Large intestine (tissue), 3 donors: ENCODE measurements around the gene WDR37. TPM values are rescaled to one million over a fixed set of nuclear protein-coding genes. Genes with fewer than 3 reads are reported as not detected.

Experiments used
- DNase-seq, 2 donors: peaks; one replicate each; pipeline versions ENCODE4 v3.0.0 to v3.0.0-alpha.2; 2013
- H3K27ac ChIP-seq: one replicate; pipeline ENCODE4 v1.5.1; 2013; ENCODE audit warnings: low read length
- H3K27me3 ChIP-seq: 2 replicates; pipeline ENCODE4 v1.6.1; 2013; ENCODE audit warnings: low read length; ENCODE audit not compliant: control insufficient read depth, insufficient read depth
- H3K36me3 ChIP-seq: 2 replicates; pipeline ENCODE4 v1.6.1; 2013; ENCODE audit warnings: low read length; ENCODE audit not compliant: control insufficient read depth, insufficient read depth
- H3K4me1 ChIP-seq: one replicate; pipeline ENCODE4 v1.6.1; 2013; ENCODE audit warnings: low read length; ENCODE audit not compliant: control insufficient read depth, insufficient read depth
- H3K4me3 ChIP-seq: one replicate; pipeline ENCODE4 v1.5.1; 2013; ENCODE audit warnings: low read length
- H3K9me3 ChIP-seq: one replicate; pipeline ENCODE4 v1.6.1; 2013; ENCODE audit warnings: mild to moderate bottlenecking, low read depth, low read length, moderate library complexity; ENCODE audit not compliant: control insufficient read depth
- WGBS: methylation state at CpG from one replicate; pipeline ENCODE4 v1.1.5; 2013; ENCODE audit warnings: low lambda C conversion rate; ENCODE audit not compliant: insufficient coverage; 5-methylcytosine and 5-hydroxymethylcytosine counted together
- polyA plus RNA-seq: library from polyadenylated mRNA; unstranded; fragments of 120-200 nt; gene quantifications from one replicate; pipeline ENCODE4 v1.2.1, GENCODE V29; 2013

Gene WDR37
- polyA plus RNA-seq, 1 donor = 14.2 TPM

GRCh38 chr10:1166828-1167275 is 110.7 kb downstream of the WDR37 start:
- DNase-seq = no peak
- no peak overlapping the region for H3K27ac ChIP-seq
- H3K4me3 ChIP-seq = no peak overlapping the region
- no peaks in the 10 kb centered on the region for H3K9me3 ChIP-seq
- H3K27me3 ChIP-seq = no peaks in the 10 kb centered on the region
- WGBS = no CpG with 5 or more reads among the region's 9 CpGs
- H3K4me1 ChIP-seq = no peaks in the 10 kb centered on the region
- H3K36me3 ChIP-seq = no peaks in the 10 kb centered on the region

DNA sequence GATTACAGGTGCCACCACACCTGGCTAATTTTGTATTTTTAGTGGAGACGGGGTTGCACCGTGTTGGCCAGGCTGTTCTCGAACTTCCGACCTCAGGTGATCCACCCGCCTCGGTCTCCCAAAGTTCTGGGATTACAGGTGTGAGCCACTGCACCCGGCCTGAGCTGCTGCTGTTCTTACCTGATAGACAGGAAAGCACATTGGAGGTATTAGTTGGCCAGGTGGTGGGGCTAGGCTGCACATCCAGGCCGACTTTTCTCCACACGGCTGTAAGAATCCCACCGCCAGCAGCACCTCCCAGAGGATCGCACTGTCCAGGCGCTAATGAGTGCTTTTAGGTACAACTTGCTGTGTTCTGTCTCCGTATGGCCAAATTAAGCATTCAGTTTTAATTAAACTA is 112.6 kb downstream of the WDR37 start:
- no CpG with 5 or more reads among the region's 13 CpGs for WGBS
- Histone ChIP-seq H3K9me3 (no peaks in the 10 kb centered on the region), H3K4me3 (no peak overlapping the region), H3K27ac (no peak overlapping the region), H3K4me1 (no peaks in the 10 kb centered on the region), H3K36me3 (no peaks in the 10 kb centered on the region), H3K27me3 (no peaks in the 10 kb centered on the region)
- no peak for DNase-seq

GRCh38 chr10:1169186-1169885 is 113.2 kb downstream of the WDR37 start:
- no peak for DNase-seq

DNA sequence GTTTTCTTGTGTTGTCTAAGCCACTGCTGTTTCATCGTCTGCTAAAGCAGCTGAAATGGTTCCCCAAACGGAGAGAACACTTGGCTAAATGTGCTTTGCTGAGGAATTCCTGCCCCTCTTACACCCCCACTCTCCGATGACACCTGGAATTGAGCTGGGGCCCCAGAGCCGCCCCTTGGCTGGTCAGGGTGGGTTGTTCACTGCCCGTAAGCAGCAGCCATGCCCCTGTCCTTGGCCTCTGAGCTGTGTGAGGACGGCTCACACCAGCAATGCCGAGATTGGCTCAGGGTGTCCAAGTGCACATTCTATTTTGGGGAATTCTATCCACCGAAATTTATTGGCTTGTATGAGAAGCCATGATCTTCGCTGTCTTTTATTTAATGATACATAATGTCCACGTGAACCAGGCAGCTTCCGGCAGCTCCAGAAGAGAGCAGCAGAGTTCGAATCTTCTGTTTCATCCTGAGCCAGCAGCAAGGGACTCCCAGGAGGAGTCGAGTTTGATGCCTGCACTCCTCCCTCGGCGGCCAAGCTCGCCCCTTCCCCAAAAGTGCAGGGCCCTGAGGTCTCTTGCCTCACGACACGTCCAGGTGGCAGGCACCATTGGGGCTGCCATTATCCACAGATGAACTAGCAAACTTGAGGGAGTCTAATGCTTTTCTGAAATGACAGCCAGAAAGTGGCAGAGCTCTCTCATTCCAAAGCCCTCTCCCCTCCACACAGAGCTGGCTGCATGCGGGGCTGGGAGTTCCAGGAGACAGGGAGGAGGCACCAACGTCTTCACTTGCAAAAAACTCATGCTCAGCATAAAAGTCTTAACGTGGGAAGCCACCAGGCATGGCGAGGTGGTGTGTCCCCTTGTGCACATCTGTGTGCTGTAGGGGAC is 114.0 kb downstream of the WDR37 start:
- H3K4me1 ChIP-seq = no peaks in the 10 kb centered on the region
- H3K27me3 ChIP-seq = no peaks in the 10 kb centered on the region
- H3K27ac ChIP-seq = no peak overlapping the region
- no peaks in the 10 kb centered on the region for H3K9me3 ChIP-seq
- no peaks in the 10 kb centered on the region for H3K36me3 ChIP-seq
- no peak for DNase-seq
- H3K4me3 ChIP-seq = no peak overlapping the region
- WGBS = no CpG with 5 or more reads among the region's 22 CpGs

More at GRCh38 chr10:1169186-1169885, 113.2 kb downstream of the WDR37 start:
- Histone ChIP-seq H3K36me3 (no peaks in the 10 kb centered on the region), H3K27me3 (no peaks in the 10 kb centered on the region), H3K4me3 (no peak overlapping the region), H3K4me1 (no peaks in the 10 kb centered on the region), H3K27ac (no peak overlapping the region), H3K9me3 (no peaks in the 10 kb centered on the region)
- 80% methylated on average over 1 of the region's 23 CpGs for WGBS

GRCh38 chr10:1170867-1171180 is 114.6 kb downstream of the WDR37 start:
- Histone ChIP-seq H3K4me3 (no peak overlapping the region), H3K27ac (no peak overlapping the region), H3K36me3 (no peaks in the 10 kb centered on the region), H3K27me3 (no peaks in the 10 kb centered on the region), H3K4me1 (no peaks in the 10 kb centered on the region), H3K9me3 (no peaks in the 10 kb centered on the region)
- DNase-seq = no peak
- WGBS = no CpG with 5 or more reads among the region's 13 CpGs

- no peak for DNase-seq
- WGBS = no CpG with 5 or more reads among the region's 4 CpGs
- H3K4me1 ChIP-seq = no peaks in the 10 kb centered on the region
- H3K9me3 ChIP-seq = no peaks in the 10 kb centered on the region
- H3K27ac ChIP-seq = no peak overlapping the region
- H3K4me3 ChIP-seq = no peak overlapping the region
- no peaks in the 10 kb centered on the region for H3K27me3 ChIP-seq
- no peaks in the 10 kb centered on the region for H3K36me3 ChIP-seq
Measured at GRCh38 chr10:1171182-1171581, 115.0 kb downstream of the WDR37 start.

DNA sequence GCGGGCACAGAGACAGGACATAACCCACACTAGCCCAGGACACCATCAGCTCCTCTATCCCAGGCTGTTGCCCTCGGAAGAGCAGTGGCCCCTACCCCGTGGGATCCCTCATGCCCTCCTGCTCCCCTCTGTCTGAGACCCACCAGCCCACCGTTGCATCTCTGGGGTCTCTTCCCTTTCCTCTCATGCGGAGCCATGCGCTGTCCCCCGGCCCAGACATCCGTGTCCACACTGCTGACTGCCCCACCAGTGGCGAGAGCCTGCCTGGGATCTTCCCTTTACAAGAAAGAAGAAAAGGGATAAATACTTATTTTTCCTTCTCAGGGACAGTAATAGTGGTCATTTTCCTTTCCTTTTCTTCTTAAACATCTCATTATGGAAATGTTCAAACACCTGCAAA is 115.4 kb downstream of the WDR37 start:
- no peak overlapping the region for H3K27ac ChIP-seq
- H3K9me3 ChIP-seq = no peaks in the 10 kb centered on the region
- H3K4me1 ChIP-seq = no peaks in the 10 kb centered on the region
- no CpG with 5 or more reads among the region's 9 CpGs for WGBS
- H3K27me3 ChIP-seq = no peaks in the 10 kb centered on the region
- no peak overlapping the region for H3K4me3 ChIP-seq
- no peaks in the 10 kb centered on the region for H3K36me3 ChIP-seq
- no peak for DNase-seq

- Histone ChIP-seq H3K4me3 (no peak overlapping the region), H3K27me3 (no peaks in the 10 kb centered on the region), H3K4me1 (no peaks in the 10 kb centered on the region), H3K27ac (no peak overlapping the region), H3K9me3 (no peaks in the 10 kb centered on the region), H3K36me3 (no peaks in the 10 kb centered on the region)
- WGBS = no CpG with 5 or more reads among the region's 15 CpGs
- DNase-seq = no peak
Measured at GRCh38 chr10:1172256-1172984, 116.2 kb downstream of the WDR37 start.

GRCh38 chr10:1173091-1173490 is 116.9 kb downstream of the WDR37 start:
- no peaks in the 10 kb centered on the region for H3K36me3 ChIP-seq
- no peaks in the 10 kb centered on the region for H3K9me3 ChIP-seq
- no peak for DNase-seq
- no peaks in the 10 kb centered on the region for H3K27me3 ChIP-seq
- no CpG with 5 or more reads among the region's 27 CpGs for WGBS
- no peak overlapping the region for H3K4me3 ChIP-seq
- no peaks in the 10 kb centered on the region for H3K4me1 ChIP-seq
- no peak overlapping the region for H3K27ac ChIP-seq

DNA sequence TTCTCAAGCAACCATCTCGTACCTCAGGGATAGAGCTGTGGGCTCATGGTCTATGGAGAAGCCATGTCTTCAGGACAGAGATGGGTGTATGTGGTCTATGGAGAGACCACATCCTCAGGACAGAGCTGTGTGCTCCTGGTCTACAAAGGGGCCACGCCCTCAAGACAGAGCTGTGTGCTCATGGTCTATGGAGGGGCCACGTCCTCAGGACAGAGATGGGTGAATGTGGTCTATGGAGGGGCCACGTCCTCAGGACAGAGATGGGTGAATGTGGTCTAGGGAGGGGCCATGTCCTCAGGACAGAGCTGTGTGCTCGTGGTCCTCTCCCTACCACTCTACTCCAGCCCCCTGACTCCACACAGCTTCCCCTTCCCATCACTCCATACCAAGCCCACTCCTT is 117.8 kb downstream of the WDR37 start:
- H3K4me3 ChIP-seq = no peak overlapping the region
- H3K9me3 ChIP-seq = no peaks in the 10 kb centered on the region
- H3K36me3 ChIP-seq = no peaks in the 10 kb centered on the region
- no peaks in the 10 kb centered on the region for H3K27me3 ChIP-seq
- no CpG with 5 or more reads among the region's 5 CpGs for WGBS
- H3K27ac ChIP-seq = no peak overlapping the region
- DNase-seq = no peak
- H3K4me1 ChIP-seq = no peaks in the 10 kb centered on the region
